HepG2 (cell line): ENCODE data around the gene ACTR1A. TPM values are rescaled to one million over a fixed set of nuclear protein-coding genes. Genes with fewer than 3 reads are reported as not detected.
A peak's percentile ranks its signal among the peaks of the same experiment; 100 is the strongest.

Experiments used
- ARNT2 ChIP-seq: sonication (generic); formaldehyde crosslinking; IDR thresholded peaks from 2 replicates; pipeline ENCODE4 v1.8.0; 2022; ENCODE audit warnings: mild to moderate bottlenecking, low read depth, missing genetic modification reagents, moderate library complexity
- BRD4 ChIP-seq: sonication (generic); formaldehyde crosslinking; IDR thresholded peaks from 2 replicates; pipeline ENCODE4 v1.4.0; 2020; ENCODE audit warnings: missing genetic modification reagents
- CREB1 ChIP-seq, 2 experiments: fragments of 450-650 bp in 1 of 2; IDR thresholded peaks; 2 replicates each; pipeline ENCODE4 v1.6.1; 2016 to 2017; ENCODE audit warnings: control low read depth in 1 of 2, mild to moderate bottlenecking in 1 of 2, missing compliant biosample characterization in 1 of 2, missing genetic modification characterization in 1 of 2
- HES4 ChIP-seq: sonication (generic); formaldehyde crosslinking; IDR thresholded peaks from 2 replicates; pipeline ENCODE4 v1.9.0; 2021; ENCODE audit warnings: mild to moderate bottlenecking, missing genetic modification reagents, borderline replicate concordance
- JDP2 ChIP-seq: sonication (generic); formaldehyde crosslinking; IDR thresholded peaks from 2 replicates; pipeline ENCODE4 v1.8.1; 2022; ENCODE audit warnings: missing genetic modification reagents, borderline replicate concordance
- KMT2B ChIP-seq: IDR thresholded peaks from 2 replicates; pipeline ENCODE4 v1.6.1; 2016; ENCODE audit warnings: missing genetic modification reagents, missing compliant biosample characterization
- MYC ChIP-seq: sonication (generic); formaldehyde crosslinking; IDR thresholded peaks from 2 replicates; pipeline ENCODE4 v1.9.0; 2021; ENCODE audit warnings: missing genetic modification reagents, borderline replicate concordance
- NR2F2 ChIP-seq: IDR thresholded peaks from 2 replicates; pipeline ENCODE4 v1.6.1; 2012; ENCODE audit warnings: low read depth, inconsistent platforms, borderline replicate concordance
- PRPF4 ChIP-seq: fragments of 200-400 bp; formaldehyde crosslinking; IDR thresholded peaks from 2 replicates; pipeline ENCODE4 v1.6.1; 2016; ENCODE audit warnings: low read length, low read depth; ENCODE audit not compliant: poor library complexity, severe bottlenecking
- RAD21 ChIP-seq: fragments of 450-650 bp; formaldehyde crosslinking; IDR thresholded peaks from 2 replicates; pipeline ENCODE4 v1.5.0; 2020; ENCODE audit warnings: mild to moderate bottlenecking
- REPIN1 ChIP-seq: sonication (generic); formaldehyde crosslinking; IDR thresholded peaks from 2 replicates; pipeline ENCODE4 v1.8.0; 2022; ENCODE audit warnings: missing genetic modification reagents, low read depth, mild to moderate bottlenecking, borderline replicate concordance
- RFX1 ChIP-seq: fragments of 450-650 bp; IDR thresholded peaks from 2 replicates; pipeline ENCODE4 v1.6.1; 2017
- SIN3B ChIP-seq: fragments of 150-350 bp; IDR thresholded peaks from 2 replicates; pipeline ENCODE4 v1.6.1; 2014; ENCODE audit warnings: low read length
- TEAD2 ChIP-seq: sonication (generic); formaldehyde crosslinking; IDR thresholded peaks from 2 replicates; pipeline ENCODE4 v1.9.0; 2021; ENCODE audit warnings: missing genetic modification reagents
- ZNF138 ChIP-seq: sonication (generic); formaldehyde crosslinking; IDR thresholded peaks from 2 replicates; pipeline ENCODE4 v1.5.0; 2020; ENCODE audit warnings: mild to moderate bottlenecking, low read depth, missing genetic modification reagents
- ZNF451 ChIP-seq: sonication (generic); formaldehyde crosslinking; IDR thresholded peaks from 2 replicates; pipeline ENCODE4 v1.5.0; 2020; ENCODE audit warnings: mild to moderate bottlenecking, missing genetic modification reagents
- ZNF639 ChIP-seq: conservative IDR thresholded peaks from 2 replicates; pipeline ENCODE4 v1.6.1; 2018; ENCODE audit warnings: missing genetic modification reagents
- ZNF776 ChIP-seq: sonication (generic); formaldehyde crosslinking; IDR thresholded peaks from 2 replicates; pipeline ENCODE4 v1.4.0; 2020; ENCODE audit warnings: mild to moderate bottlenecking, missing genetic modification reagents
- polyA plus RNA-seq, 8 experiments: library from polyadenylated mRNA; depleted of rRNA in 3 of 8; stranded (reverse) in 7 of 8; unstranded in 1 of 8; fragments of >200 nt; fragmentation: Illumina TruSeq in 4 of 8; extraction: Trizol in 4 of 8; gene quantifications; 2 replicates each; pipeline versions ENCODE4 v1.2.1 to v1.2.3, GENCODE V29; 2011 to 2016; ENCODE audit warnings: low read depth in 4 of 8, missing spikeins in 1 of 8, mixed read lengths in 1 of 8; ENCODE audit not compliant: insufficient read depth in 1 of 8
- total RNA-seq, 5 experiments: library from RNA; depleted of rRNA; stranded (reverse); fragments of >200 nt; fragmentation: Illumina TruSeq; extraction: Trizol; gene quantifications; 2 replicates each; pipeline ENCODE4 v1.2.3, GENCODE V29; 2016; ENCODE audit warnings: low read depth in 1 of 5
- TF ChIP-seq, protein P1 (sequence below): sonication (generic); formaldehyde crosslinking; IDR thresholded peaks from 2 replicates; pipeline ENCODE4 v1.4.0; 2020; ENCODE audit warnings: missing genetic modification reagents, borderline replicate concordance
- TF ChIP-seq, protein P2 (sequence below): sonication (generic); formaldehyde crosslinking; IDR thresholded peaks from 2 replicates; pipeline ENCODE4 v1.4.0; 2020; ENCODE audit warnings: missing genetic modification reagents

The ACTR1A gene
- total and polyA plus RNA-seq, 2 of the 13 experiments (the other 11 are each of a cell fraction or from before 2014, with no cell fraction given), result 59.6 to 62.8 TPM

DNA sequence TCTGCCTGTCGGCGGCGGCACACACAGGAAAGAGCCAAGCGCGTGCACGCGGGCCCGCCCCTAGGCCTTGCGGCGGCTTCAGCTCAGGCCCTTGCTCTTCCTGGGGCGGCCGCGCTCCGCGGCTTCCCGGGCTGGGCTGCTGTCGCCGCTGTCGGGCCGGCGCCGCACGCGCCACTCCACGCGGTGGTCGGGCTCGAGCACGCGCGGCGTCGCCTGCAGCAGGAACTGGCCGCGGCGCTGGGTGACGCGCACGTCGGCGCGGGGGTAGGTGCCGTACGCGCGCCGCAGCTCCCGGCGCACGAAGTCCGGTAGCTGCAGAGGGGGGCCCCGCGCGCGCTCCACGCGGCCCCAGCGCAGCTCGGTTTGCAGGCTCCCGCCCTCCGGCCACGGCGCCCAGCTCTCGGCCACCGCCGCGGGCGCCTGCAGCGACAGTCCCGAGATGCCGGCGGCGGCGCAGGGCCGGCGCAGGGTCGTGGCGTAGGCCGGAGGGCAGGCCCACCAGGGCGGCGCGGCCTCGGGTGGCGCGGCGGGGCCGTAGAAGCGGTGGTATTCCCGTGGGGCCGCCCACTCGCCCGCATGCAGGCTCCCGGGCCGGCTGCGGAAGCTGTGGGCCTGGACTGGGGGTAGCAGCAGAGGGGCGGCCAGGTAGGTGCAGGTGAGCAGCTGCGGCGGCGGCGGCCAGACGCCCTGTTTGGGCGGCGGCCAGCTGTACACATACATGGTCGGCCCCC, 52.0 kb downstream of the ACTR1A start (continued):
- TF ChIP-seq, protein P1, sequence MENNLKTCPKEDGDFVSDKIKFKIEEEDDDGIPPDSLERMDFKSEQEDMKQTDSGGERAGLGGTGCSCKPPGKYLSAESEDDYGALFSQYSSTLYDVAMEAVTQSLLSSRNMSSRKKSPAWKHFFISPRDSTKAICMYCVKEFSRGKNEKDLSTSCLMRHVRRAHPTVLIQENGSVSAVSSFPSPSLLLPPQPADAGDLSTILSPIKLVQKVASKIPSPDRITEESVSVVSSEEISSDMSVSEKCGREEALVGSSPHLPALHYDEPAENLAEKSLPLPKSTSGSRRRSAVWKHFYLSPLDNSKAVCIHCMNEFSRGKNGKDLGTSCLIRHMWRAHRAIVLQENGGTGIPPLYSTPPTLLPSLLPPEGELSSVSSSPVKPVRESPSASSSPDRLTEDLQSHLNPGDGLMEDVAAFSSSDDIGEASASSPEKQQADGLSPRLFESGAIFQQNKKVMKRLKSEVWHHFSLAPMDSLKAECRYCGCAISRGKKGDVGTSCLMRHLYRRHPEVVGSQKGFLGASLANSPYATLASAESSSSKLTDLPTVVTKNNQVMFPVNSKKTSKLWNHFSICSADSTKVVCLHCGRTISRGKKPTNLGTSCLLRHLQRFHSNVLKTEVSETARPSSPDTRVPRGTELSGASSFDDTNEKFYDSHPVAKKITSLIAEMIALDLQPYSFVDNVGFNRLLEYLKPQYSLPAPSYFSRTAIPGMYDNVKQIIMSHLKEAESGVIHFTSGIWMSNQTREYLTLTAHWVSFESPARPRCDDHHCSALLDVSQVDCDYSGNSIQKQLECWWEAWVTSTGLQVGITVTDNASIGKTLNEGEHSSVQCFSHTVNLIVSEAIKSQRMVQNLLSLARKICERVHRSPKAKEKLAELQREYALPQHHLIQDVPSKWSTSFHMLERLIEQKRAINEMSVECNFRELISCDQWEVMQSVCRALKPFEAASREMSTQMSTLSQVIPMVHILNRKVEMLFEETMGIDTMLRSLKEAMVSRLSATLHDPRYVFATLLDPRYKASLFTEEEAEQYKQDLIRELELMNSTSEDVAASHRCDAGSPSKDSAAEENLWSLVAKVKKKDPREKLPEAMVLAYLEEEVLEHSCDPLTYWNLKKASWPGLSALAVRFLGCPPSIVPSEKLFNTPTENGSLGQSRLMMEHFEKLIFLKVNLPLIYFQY (CRISPR knock-in tag), result peak; percentile 56
- peak; percentile 56; the same call in 1 of the 2 replicates for TF ChIP-seq ZNF776 (CRISPR knock-in tag)
- TF ChIP-seq BRD4 (CRISPR knock-in tag), result peak; percentile 41; the same call in 1 of the 2 replicates
- peak; percentile 86; the same call in 1 of the 2 replicates for TF ChIP-seq ARNT2 (CRISPR knock-in tag)
- 0 out of 2 replicates have a peak, but pooled peaks have one; percentile 8 for TF ChIP-seq KMT2B (CRISPR knock-in tag)
- TF ChIP-seq PRPF4, result no peak
- peak; percentile 88 for TF ChIP-seq MYC (CRISPR knock-in tag)
- peak; percentile 83; the same call in 1 of the 2 replicates for TF ChIP-seq ZNF451 (CRISPR knock-in tag)
- TF ChIP-seq ZNF639 (CRISPR knock-in tag), result peak; percentile 43; the same call in 1 of the 2 replicates
- peak; percentile 78; the same call in 1 of the 2 replicates for TF ChIP-seq HES4 (CRISPR knock-in tag)
- no peak for TF ChIP-seq RFX1
- 0 out of 2 replicates have a peak, but pooled peaks have one; percentile 49 for TF ChIP-seq REPIN1 (CRISPR knock-in tag)
- no peak for TF ChIP-seq TEAD2 (CRISPR knock-in tag)
- peak; percentile 76 for TF ChIP-seq RAD21 (CRISPR knock-in tag)
- peak; percentile 35; the same call in 1 of the 2 replicates for TF ChIP-seq JDP2 (CRISPR knock-in tag)
- TF ChIP-seq CREB1 (IDR thresholded peaks at IDR 0.05), result peak; percentile 54; the same call in 1 of the 2 replicates
- TF ChIP-seq CREB1 (CRISPR knock-in tag; IDR thresholded peaks at IDR 0.05), result no peak
- no peak for TF ChIP-seq SIN3B
- TF ChIP-seq NR2F2, result no peak
- TF ChIP-seq, protein P2, sequence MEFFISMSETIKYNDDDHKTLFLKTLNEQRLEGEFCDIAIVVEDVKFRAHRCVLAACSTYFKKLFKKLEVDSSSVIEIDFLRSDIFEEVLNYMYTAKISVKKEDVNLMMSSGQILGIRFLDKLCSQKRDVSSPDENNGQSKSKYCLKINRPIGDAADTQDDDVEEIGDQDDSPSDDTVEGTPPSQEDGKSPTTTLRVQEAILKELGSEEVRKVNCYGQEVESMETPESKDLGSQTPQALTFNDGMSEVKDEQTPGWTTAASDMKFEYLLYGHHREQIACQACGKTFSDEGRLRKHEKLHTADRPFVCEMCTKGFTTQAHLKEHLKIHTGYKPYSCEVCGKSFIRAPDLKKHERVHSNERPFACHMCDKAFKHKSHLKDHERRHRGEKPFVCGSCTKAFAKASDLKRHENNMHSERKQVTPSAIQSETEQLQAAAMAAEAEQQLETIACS, result peak; percentile 97
- TF ChIP-seq ZNF138 (CRISPR knock-in tag), result peak; percentile 82
